GM10266 (cell line): ENCODE data around the gene TACR1.

Experiments
- DNase-seq: peaks from one replicate; pipeline ENCODE4 v3.0.0; 2012; ENCODE audit errors: extremely low spot score
- TF ChIP-seq, protein P1 (sequence below): IDR thresholded peaks from 2 replicates; pipeline ENCODE4 v1.5.1; 2012; ENCODE audit warnings: mild to moderate bottlenecking, low read depth; ENCODE audit not compliant: control insufficient read depth, insufficient read depth; ENCODE audit errors: missing control alignments

The TACR1 gene

DNA sequence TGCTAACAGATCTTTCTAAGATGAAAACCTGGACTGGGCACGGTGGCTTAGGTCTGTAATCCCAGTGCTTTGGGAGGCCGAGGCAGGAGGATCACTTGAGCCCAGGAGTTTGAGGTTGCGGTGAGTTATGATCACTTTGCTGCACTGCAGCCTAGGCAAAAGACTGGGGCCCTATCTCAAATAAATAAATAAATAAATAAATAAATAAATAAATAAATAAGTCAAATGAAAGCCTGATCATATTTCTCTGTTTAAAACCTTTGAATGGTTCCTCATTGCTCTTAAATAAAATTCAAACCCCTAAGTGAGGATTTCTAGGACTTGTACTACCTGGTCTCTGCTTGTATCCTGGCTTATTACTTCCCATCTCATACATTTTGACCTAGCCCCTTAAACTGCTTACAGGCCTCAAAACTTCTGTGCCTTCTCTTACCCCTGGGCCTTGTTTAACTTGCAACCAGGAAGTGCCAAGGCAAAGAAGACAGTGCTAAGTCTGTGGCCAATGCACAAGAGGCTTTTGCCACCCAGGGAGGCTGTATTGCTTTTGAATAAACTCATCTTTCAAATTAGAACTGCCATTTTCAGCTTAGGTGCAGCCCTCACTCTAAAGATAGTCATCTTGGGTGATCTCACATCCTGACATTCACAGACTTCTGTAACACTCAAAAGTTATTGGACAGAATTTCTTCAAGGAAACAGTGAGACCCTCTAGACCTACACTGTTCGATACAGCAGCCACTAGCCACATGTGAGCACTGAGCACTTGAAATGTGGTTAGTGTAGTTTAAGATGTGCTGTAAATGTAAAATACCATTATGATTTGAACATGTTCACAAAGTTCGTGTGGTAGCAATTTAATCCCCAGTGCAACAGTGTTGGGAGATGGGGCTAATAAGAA, 167.2 kb downstream of the TACR1 start:
- no peak for DNase-seq
- TF ChIP-seq, protein P1, sequence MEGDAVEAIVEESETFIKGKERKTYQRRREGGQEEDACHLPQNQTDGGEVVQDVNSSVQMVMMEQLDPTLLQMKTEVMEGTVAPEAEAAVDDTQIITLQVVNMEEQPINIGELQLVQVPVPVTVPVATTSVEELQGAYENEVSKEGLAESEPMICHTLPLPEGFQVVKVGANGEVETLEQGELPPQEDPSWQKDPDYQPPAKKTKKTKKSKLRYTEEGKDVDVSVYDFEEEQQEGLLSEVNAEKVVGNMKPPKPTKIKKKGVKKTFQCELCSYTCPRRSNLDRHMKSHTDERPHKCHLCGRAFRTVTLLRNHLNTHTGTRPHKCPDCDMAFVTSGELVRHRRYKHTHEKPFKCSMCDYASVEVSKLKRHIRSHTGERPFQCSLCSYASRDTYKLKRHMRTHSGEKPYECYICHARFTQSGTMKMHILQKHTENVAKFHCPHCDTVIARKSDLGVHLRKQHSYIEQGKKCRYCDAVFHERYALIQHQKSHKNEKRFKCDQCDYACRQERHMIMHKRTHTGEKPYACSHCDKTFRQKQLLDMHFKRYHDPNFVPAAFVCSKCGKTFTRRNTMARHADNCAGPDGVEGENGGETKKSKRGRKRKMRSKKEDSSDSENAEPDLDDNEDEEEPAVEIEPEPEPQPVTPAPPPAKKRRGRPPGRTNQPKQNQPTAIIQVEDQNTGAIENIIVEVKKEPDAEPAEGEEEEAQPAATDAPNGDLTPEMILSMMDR, result no peak

DNA sequence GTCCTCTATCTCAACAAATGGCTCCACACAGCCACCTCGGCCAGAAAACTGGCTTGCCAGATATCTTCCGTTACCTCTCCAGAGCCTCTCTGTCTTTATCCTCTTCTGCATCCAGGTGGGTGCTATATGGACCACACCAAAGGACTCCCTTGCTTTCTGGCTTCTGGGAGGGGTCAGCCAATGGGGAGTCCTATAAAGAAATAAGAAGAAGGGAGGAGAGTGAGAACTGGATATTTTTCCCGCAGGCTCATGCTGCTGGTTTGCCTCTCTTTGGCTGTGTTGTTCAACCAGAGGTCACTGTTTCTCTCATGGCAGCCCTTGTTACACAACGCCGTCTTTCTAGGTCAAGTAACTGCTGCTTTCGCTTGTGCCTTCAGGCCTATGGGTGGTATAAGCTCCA, 168.1 kb downstream of the TACR1 start:
- no peak for DNase-seq
- TF ChIP-seq, protein P1, result no peak

DNA sequence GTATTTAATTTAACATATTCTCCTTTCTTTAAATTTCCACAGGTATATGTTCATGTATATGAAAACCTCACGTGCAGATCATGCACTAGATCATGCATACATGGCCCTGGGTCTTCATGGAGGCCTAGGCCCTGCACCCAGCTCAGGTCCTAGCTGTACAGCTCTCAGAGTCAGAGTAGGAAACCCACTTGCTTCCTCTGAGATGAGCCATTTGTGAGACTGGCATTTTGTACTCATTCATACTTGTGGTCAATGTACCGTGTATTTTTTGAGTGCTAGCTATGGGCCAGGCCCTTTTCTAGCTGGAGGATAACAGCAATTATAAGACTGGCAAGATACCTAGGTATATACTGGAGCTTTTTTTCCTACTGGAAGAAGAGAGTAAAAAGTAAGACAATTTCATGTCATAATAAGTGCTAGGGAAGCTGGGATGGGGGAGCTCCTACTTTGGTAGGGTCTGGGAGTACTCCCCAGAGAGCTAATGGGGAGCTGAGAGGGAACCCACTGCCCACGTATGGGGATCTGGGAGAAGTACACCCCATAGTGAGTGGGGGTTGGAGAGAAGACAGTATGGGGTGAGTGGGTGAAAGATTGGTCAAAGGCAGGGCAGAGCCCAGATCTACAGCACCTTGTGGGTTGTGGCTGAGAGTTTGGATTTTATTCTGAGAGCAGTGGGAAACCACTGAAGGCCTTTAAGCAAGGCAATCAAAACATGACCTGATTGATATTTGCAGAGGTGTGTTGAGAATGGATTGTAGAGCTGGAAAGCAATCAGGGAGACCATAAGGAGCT, 168.9 kb downstream of the TACR1 start:
- TF ChIP-seq, protein P1, result no peak

DNA sequence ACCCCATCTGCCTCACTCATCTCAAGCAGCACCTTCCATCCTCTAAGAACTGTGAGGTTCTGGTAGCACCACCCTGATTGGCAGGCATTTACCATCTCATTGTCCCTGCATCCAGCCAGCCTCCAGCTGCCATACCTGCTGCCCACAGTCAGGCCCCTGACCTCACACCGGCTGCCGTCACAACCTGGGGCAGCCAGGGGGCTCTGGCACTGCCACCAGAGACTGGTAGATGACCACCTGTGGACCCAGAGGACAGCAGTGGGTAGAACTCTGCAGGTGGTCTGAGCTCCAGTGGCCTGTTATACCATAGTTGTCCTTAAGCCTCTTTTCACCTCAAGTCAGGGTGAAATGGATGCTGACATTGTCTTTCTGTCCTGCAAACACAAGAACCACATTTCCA, 171.4 kb downstream of the TACR1 start:
- no peak for DNase-seq
- TF ChIP-seq, protein P1, result no peak

More for the DNA sequence above, 168.9 kb downstream of the TACR1 start:
- no peak for DNase-seq

DNA sequence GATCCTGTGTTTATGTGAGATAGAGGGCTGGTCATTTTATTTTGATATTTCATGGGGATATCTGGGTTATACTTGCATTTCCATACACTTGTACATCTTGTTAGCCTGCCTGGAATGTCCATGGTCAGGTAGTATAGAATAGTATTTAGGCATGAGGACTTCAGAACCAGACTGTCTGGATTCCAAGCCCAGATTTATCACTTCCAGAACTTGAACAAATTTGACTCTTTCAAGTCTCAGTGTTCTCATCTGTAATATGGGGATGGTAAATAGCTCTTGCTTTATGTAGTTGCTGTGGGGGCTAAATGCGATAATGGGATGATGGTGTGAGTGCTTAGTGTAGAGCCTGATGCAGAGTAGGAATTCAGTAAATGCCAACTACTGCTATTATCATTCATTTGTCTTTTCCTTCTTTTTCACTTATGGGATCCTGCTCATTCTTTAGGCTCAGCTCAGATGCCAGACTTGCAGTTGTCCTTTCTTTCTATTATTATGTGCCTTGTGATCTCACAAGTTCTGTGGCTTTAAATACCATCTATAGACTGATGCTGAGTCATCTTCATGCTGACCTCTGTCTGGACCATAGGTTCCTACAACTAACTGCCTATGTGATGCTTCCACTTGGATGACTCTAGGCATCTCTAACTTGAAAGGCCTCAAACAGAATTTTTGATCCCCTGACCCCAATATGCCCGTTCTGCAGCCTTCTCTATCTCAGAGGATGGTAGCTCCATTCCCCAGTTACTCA, 173.5 kb downstream of the TACR1 start:
- TF ChIP-seq, protein P1, result no peak
- DNase-seq, result no peak

DNA sequence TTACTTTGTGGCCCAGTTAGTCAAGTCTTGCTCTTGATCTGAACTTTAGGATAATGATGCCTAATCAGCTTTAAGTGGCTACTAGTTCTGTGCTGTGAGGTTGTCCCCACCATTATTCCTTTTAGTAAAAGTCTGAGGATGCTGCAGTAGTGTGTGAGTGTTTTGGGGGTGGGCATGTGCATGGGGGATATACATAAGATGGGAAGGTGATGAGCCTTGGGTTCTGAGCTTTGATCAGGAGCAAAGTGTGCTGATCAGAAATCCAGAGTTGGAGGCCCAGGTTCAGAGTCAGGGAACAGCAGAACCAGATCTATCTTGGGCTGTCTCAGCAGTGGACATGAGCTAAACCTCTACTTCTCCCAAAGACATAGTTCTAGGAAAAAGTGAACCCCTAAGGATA, 174.1 kb downstream of the TACR1 start:
- TF ChIP-seq, protein P1, result no peak
- DNase-seq, result no peak
